SJCRH30 (cell line): Measurements from ENCODE around the gene CELA2B. TPM values are rescaled to one million over a fixed set of nuclear protein-coding genes. Genes with fewer than 3 reads are reported as not detected.

ENCODE experiments used
- DNase-seq, 2 experiments: peaks; one replicate each; pipeline ENCODE4 v3.0.0-alpha.2; 2015 to 2020
- H3K27ac ChIP-seq: fragments of 250-450 bp; sonication (Bioruptor Pico); 2 replicates; pipeline ENCODE4 v1.5.1; 2020; ENCODE audit warnings: mild to moderate bottlenecking, moderate library complexity
- H3K27me3 ChIP-seq: fragments of 250-450 bp; sonication (Bioruptor Pico); 2 replicates; pipeline ENCODE4 v1.5.1; 2020; ENCODE audit warnings: mild to moderate bottlenecking, moderate library complexity
- H3K36me3 ChIP-seq: fragments of 250-450 bp; sonication (Bioruptor Pico); 2 replicates; pipeline ENCODE4 v1.5.1; 2020; ENCODE audit warnings: mild to moderate bottlenecking, moderate library complexity
- H3K4me1 ChIP-seq: fragments of 250-450 bp; sonication (Bioruptor Pico); 2 replicates; pipeline ENCODE4 v1.5.1; 2020; ENCODE audit warnings: mild to moderate bottlenecking, moderate library complexity
- H3K4me3 ChIP-seq: fragments of 250-450 bp; sonication (Bioruptor Pico); 2 replicates; pipeline ENCODE4 v1.5.1; 2020; ENCODE audit warnings: mild to moderate bottlenecking, moderate library complexity
- H3K9me3 ChIP-seq: fragments of 250-450 bp; sonication (Bioruptor Pico); replicated peaks from 2 replicates; pipeline ENCODE4 v1.5.1; 2020; ENCODE audit warnings: mild to moderate bottlenecking, moderate library complexity
- total RNA-seq: library from RNA; depleted of rRNA; stranded (reverse); fragments of >200 nt; shearing (Covaris generic); gene quantifications from 2 replicates; pipeline ENCODE4 v1.2.3, GENCODE V29; 2014

The CELA2B gene
- total RNA-seq, 1 experiment from 2014 or later, result 18.3 TPM

DNA sequence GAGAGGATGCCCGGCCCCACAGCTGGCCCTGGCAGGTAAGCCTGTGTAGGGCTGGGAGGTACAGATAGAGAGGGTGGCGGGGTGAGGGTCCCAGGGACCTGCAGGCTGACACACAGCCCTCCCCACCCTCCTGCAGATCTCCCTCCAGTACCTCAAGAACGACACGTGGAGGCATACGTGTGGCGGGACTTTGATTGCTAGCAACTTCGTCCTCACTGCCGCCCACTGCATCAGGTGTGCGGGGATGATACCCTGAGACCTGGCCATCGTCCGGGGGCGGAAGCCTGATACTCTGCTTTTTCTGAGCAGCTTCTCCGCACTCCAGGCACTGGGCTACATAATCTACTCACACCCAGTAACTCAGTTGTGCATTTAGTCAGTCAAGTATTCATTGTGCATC is 35.5 kb upstream of the CELA2B start:
- no peaks in the 10 kb centered on the region for H3K27me3 ChIP-seq
- H3K27ac ChIP-seq, result no peak overlapping the region
- no peak for DNase-seq
- H3K9me3 ChIP-seq, result no peaks in the 10 kb centered on the region
- H3K4me1 ChIP-seq, result peaks cover 12% of the 10 kb centered on the region
- H3K36me3 ChIP-seq, result no peaks in the 10 kb centered on the region
- H3K4me3 ChIP-seq, result no peak overlapping the region

GRCh38 chr1:15441247-15441646 is 34.7 kb upstream of the CELA2B start:
- H3K9me3 ChIP-seq, result no peaks in the 10 kb centered on the region

GRCh38 chr1:15442119-15442518 is 33.8 kb upstream of the CELA2B start:
- no peaks in the 10 kb centered on the region for H3K9me3 ChIP-seq
- peaks cover 12% of the 10 kb centered on the region for H3K4me1 ChIP-seq
- no peak for DNase-seq
- no peak overlapping the region for H3K27ac ChIP-seq
- H3K36me3 ChIP-seq, result no peaks in the 10 kb centered on the region
- no peak overlapping the region for H3K4me3 ChIP-seq
- H3K27me3 ChIP-seq, result no peaks in the 10 kb centered on the region

More at GRCh38 chr1:15441247-15441646, 34.7 kb upstream of the CELA2B start:
- Histone ChIP-seq H3K4me3 (no peak overlapping the region), H3K4me1 (peaks cover 12% of the 10 kb centered on the region), H3K27me3 (no peaks in the 10 kb centered on the region), H3K36me3 (no peaks in the 10 kb centered on the region), H3K27ac (no peak overlapping the region)
- DNase-seq, result no peak

DNA sequence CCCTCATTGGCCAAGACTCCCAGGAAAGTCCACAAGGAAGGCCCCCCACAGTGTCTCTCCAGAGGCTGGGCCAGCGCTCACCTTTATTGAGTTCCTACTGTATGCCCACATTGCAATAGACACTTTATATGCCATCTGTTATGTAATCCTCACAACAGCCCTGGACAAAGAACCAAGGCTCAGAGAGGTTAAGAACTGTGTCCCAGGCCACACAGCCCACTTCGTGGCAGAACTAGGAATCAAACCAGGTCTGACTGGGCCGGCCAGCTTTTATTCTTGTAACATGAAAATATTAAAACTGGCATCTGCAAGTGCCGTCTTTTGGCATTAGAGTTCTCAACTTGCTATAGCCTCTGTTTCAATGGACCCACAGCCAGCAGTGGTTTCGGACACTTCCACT is 33.1 kb upstream of the CELA2B start:
- Histone ChIP-seq H3K27ac (no peak overlapping the region), H3K4me1 (peaks cover 12% of the 10 kb centered on the region), H3K9me3 (no peaks in the 10 kb centered on the region), H3K27me3 (no peaks in the 10 kb centered on the region), H3K4me3 (no peak overlapping the region), H3K36me3 (no peaks in the 10 kb centered on the region)
- no peak for DNase-seq

DNA sequence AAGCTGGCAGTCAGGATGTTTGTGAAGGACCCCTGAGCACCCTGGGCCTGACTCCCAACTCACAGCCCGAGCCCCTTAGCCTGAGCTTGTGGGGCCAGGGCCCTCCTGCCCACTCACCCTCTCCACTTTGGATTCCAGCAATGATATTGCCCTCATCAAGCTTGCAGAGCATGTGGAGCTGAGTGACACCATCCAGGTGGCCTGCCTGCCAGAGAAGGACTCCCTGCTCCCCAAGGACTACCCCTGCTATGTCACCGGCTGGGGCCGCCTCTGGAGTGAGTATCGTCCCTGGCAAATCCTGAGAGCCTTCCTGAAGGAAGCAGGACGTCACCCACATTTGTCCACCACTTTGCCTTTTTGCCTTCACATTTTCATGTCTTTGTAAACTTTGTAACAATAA is 32.6 kb upstream of the CELA2B start:
- H3K4me1 ChIP-seq, result peaks cover 12% of the 10 kb centered on the region
- no peaks in the 10 kb centered on the region for H3K27me3 ChIP-seq
- peak; percentile 64 to 78 for DNase-seq
- no peaks in the 10 kb centered on the region for H3K9me3 ChIP-seq
- H3K4me3 ChIP-seq, result no peak overlapping the region
- no peaks in the 10 kb centered on the region for H3K36me3 ChIP-seq
- H3K27ac ChIP-seq, result no peak overlapping the region

DNA sequence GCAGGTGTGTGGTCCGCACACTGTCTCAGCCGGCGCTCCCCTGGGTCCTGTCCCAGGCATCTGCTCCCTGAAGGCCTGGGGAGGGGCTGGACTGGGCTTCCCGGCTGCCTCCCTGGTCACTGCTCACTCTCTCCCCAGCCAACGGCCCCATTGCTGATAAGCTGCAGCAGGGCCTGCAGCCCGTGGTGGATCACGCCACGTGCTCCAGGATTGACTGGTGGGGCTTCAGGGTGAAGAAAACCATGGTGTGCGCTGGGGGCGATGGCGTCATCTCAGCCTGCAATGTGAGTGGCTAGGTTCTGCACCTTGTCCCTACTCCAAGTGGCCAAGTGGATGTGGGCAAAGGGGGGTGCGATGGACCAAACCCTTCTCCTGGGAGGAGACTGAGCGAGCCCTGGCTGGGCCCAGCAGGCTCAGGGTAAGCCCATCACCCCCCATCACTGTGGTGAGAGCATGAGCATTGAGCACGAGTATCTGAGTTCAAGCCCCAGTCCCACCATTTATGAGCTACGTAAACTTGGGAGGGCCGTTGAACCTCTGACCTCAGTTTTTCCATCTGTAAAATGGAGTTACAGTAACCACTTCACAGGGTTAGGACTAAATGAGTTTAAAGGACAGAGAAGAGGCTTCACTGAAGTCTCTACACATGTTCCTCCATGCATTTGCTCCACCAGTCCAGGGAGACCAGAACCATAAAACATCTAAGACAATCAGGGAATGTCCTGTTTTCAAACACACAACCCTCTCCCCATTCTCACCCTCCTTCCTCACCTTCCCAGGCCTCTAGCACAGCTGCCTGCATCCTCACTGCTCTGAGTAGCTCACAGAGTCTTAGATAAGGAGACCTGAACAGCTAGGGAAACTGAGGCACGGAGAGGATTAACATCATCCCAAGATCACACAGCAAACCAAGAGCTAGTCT is 31.2 kb upstream of the CELA2B start:
- peaks cover 12% of the 10 kb centered on the region for H3K4me1 ChIP-seq
- DNase-seq, result peak; percentile 61 to 72
- H3K9me3 ChIP-seq, result no peaks in the 10 kb centered on the region
- no peak overlapping the region for H3K4me3 ChIP-seq
- no peak overlapping the region for H3K27ac ChIP-seq
- no peaks in the 10 kb centered on the region for H3K27me3 ChIP-seq
- H3K36me3 ChIP-seq, result no peaks in the 10 kb centered on the region

DNA sequence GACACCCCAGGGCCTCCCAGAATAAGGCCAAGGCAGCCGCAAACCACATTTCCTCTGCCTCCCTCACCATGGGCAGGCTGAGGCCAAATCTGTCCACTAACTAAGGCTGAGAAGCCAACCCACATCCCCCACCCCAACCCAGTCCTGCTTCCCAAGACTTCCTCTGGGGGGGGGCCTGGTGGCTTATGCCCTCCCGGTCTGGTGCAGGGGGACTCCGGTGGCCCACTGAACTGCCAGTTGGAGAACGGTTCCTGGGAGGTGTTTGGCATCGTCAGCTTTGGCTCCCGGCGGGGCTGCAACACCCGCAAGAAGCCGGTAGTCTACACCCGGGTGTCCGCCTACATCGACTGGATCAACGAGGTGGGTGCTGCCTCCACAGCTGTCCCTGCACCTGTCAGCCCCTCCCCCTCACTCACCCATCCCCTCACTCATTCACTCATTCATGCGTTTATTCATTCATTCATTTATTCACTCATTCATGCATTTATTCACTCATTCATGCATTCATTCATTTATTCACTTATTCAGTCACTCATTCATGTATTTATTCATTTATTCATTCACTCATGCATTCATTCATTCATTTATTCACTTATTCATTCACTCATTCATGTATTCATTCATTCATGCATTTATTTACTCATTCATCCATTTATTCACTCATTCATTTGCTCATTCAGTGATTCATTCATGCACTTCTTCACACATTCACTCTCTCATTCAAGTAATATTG is 30.3 kb upstream of the CELA2B start:
- Histone ChIP-seq H3K4me1 (peaks cover 12% of the 10 kb centered on the region), H3K9me3 (no peaks in the 10 kb centered on the region), H3K36me3 (no peaks in the 10 kb centered on the region), H3K4me3 (no peak overlapping the region), H3K27me3 (no peaks in the 10 kb centered on the region), H3K27ac (no peak overlapping the region)
- no peak for DNase-seq

DNA sequence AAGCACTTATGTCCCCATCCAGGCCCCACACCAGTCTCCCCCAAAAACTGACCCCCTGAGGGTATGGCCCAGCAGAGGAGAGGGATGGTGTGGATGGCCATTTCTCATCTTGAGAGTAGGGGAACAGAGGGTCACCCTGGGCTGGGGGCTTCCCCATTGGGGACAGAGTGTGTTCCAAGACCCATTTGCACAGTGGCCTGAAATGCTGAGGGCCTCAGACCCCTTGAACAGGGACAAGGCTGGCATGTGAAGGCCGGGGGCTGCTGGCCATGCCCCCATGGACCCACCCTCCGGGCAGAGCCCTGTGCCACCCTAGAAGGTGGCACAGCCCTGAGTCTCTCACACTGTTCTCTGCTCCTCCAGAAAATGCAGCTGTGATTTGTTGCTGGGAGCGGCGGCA is 29.7 kb upstream of the CELA2B start:
- no peaks in the 10 kb centered on the region for H3K36me3 ChIP-seq
- H3K4me3 ChIP-seq, result no peak overlapping the region
- peaks cover 12% of the 10 kb centered on the region for H3K4me1 ChIP-seq
- no peak overlapping the region for H3K27ac ChIP-seq
- H3K9me3 ChIP-seq, result no peaks in the 10 kb centered on the region
- no peaks in the 10 kb centered on the region for H3K27me3 ChIP-seq
- DNase-seq, result no peak

GRCh38 chr1:15448877-15449462 is 26.9 kb upstream of the CELA2B start:
- H3K27ac ChIP-seq, result no peak overlapping the region
- no peaks in the 10 kb centered on the region for H3K36me3 ChIP-seq
- no peaks in the 10 kb centered on the region for H3K9me3 ChIP-seq
- H3K4me3 ChIP-seq, result no peak overlapping the region
- no peaks in the 10 kb centered on the region for H3K27me3 ChIP-seq
- DNase-seq, result no peak
- peaks cover 11% of the 10 kb centered on the region for H3K4me1 ChIP-seq

DNA sequence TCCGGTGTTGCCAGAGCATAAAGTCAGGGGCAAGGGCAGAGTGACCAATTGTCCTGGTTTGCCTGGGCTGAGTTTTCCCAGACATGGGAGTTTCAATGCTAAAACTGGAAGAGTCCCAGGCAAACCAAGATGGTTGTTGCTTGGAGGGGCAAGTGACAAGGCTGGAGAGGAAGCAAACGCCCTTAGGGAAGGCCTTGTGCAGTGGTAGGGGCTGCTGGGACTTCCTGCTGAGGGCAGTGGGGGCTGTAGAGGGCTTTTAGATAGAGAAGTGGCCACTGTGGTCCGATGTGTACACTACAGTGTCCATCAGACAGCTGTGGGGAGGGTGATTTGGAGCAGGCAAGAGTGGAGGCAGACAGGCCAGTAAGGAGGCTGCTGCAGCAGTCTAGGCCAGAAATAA is 26.3 kb upstream of the CELA2B start:
- H3K4me3 ChIP-seq, result no peak overlapping the region
- peaks cover 13% of the 10 kb centered on the region for H3K4me1 ChIP-seq
- no peak overlapping the region for H3K27ac ChIP-seq
- H3K9me3 ChIP-seq, result no peaks in the 10 kb centered on the region
- H3K27me3 ChIP-seq, result no peaks in the 10 kb centered on the region
- peak in 1 of 2 experiments; percentile 28 for DNase-seq
- no peaks in the 10 kb centered on the region for H3K36me3 ChIP-seq

- no peaks in the 10 kb centered on the region for H3K36me3 ChIP-seq
- peaks cover 14% of the 10 kb centered on the region for H3K4me1 ChIP-seq
- DNase-seq, result no peak
- H3K4me3 ChIP-seq, result no peak overlapping the region
- no peak overlapping the region for H3K27ac ChIP-seq
- H3K27me3 ChIP-seq, result no peaks in the 10 kb centered on the region
- no peaks in the 10 kb centered on the region for H3K9me3 ChIP-seq
Observed at GRCh38 chr1:15451014-15451722, 24.7 kb upstream of the CELA2B start.

DNA sequence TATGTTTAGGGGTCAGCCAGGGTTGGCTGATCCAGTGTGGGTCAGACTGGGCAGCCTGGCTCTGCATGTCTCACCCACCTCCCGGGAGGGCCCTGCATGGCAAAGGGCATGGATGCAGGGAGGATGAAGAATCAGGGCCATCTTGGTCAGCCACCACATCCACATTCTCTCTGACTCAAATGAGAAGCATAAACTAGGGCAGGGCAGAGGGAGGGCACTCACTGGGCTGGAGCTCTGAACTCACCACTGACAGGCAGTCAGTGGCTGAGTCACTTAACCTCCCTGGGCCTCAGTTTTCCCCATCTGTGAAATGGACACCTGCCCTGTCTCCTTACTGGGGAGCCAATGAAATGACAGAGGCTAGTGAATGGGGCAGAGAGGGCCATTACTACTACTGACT is 23.7 kb upstream of the CELA2B start:
- H3K36me3 ChIP-seq, result no peaks in the 10 kb centered on the region
- no peaks in the 10 kb centered on the region for H3K27me3 ChIP-seq
- no peaks in the 10 kb centered on the region for H3K9me3 ChIP-seq
- H3K4me1 ChIP-seq, result peaks cover 14% of the 10 kb centered on the region
- no peak for DNase-seq
- no peak overlapping the region for H3K27ac ChIP-seq
- H3K4me3 ChIP-seq, result no peak overlapping the region

- peaks cover 17% of the 10 kb centered on the region for H3K4me1 ChIP-seq
- H3K9me3 ChIP-seq, result no peaks in the 10 kb centered on the region
- no peak overlapping the region for H3K4me3 ChIP-seq
- H3K36me3 ChIP-seq, result no peaks in the 10 kb centered on the region
- no peak overlapping the region for H3K27ac ChIP-seq
- DNase-seq, result no peak
- H3K27me3 ChIP-seq, result no peaks in the 10 kb centered on the region
Observed at GRCh38 chr1:15452866-15453571, 22.9 kb upstream of the CELA2B start.

GRCh38 chr1:15453734-15454133 is 22.2 kb upstream of the CELA2B start:
- Histone ChIP-seq H3K9me3 (no peaks in the 10 kb centered on the region), H3K4me3 (no peak overlapping the region), H3K27ac (peak overlapping the region; percentile 7; the same call in 1 of the 2 replicates), H3K27me3 (no peaks in the 10 kb centered on the region), H3K4me1 (peaks cover 17% of the 10 kb centered on the region), H3K36me3 (no peaks in the 10 kb centered on the region)
- DNase-seq, result no peak
